HG02981 (cell line): ENCODE data around the gene PARD3B.

Experiments
- ATAC-seq: cut with Tn5 transposase; IDR thresholded peaks from one replicate; pipeline ENCODE4 v1.9.1; 2021; ENCODE audit warnings: mild to moderate bottlenecking, moderate library complexity; ENCODE audit not compliant: unreplicated experiment

The PARD3B gene

GRCh38 chr2:205566606-205567168, 1021.4 kb downstream of the PARD3B start:
- ATAC-seq = no peak

- no peak for ATAC-seq
These were observed 1023.3 kb downstream of the PARD3B start for GRCh38 chr2:205568620-205569019.

- no peak for ATAC-seq
These were observed 1025.4 kb downstream of the PARD3B start for GRCh38 chr2:205570648-205571047.

- ATAC-seq = no peak
These were observed 1026.2 kb downstream of the PARD3B start for GRCh38 chr2:205571360-205571959.

GRCh38 chr2:205574001-205574400, 1028.7 kb downstream of the PARD3B start:
- ATAC-seq = no peak

- no peak for ATAC-seq
These were observed 1034.1 kb downstream of the PARD3B start for GRCh38 chr2:205579335-205579734.

- no peak for ATAC-seq
These were observed 1035.1 kb downstream of the PARD3B start for GRCh38 chr2:205580212-205580987.

GRCh38 chr2:205582366-205582765, 1037.1 kb downstream of the PARD3B start:
- no peak for ATAC-seq

GRCh38 chr2:205585449-205586383, 1040.4 kb downstream of the PARD3B start:
- ATAC-seq = no peak

GRCh38 chr2:205586626-205587025, 1041.4 kb downstream of the PARD3B start:
- ATAC-seq = no peak

GRCh38 chr2:205589479-205589878, 1044.2 kb downstream of the PARD3B start:
- ATAC-seq = no peak

- ATAC-seq = no peak
These were observed 1045.5 kb downstream of the PARD3B start for GRCh38 chr2:205590759-205591158.

GRCh38 chr2:205593891-205594290, 1048.6 kb downstream of the PARD3B start:
- ATAC-seq = no peak

- ATAC-seq = no peak
These were observed 1051.3 kb downstream of the PARD3B start for GRCh38 chr2:205596581-205596980.

GRCh38 chr2:205605638-205606304, 1060.5 kb downstream of the PARD3B start:
- ATAC-seq = no peak

- ATAC-seq = no peak
These were observed 1061.9 kb downstream of the PARD3B start for GRCh38 chr2:205607146-205607545.

GRCh38 chr2:205609113-205609512, 1063.8 kb downstream of the PARD3B start:
- ATAC-seq = no peak

- no peak for ATAC-seq
These were observed 1065.2 kb downstream of the PARD3B start for GRCh38 chr2:205610437-205610836.

GRCh38 chr2:205612636-205613035, 1067.4 kb downstream of the PARD3B start:
- ATAC-seq = no peak

GRCh38 chr2:205613970-205614559, 1068.8 kb downstream of the PARD3B start:
- no peak for ATAC-seq
